Common myeloid progenitor, CD34-positive (primary cell): ENCODE results near the gene RUNX3.
A peak's percentile ranks its signal among the peaks of the same experiment; 100 is the strongest.

Experiments
- CTCF ChIA-PET: fragments of 350-600 bp; sonication (Branson Sonifier 250); formaldehyde crosslinking; loops from one replicate; lab custom pipeline; 2021; ENCODE audit warnings: antibody characterized with exemption; lab: Charles Lee
- POLR2A ChIA-PET: fragments of 350-600 bp; sonication (Branson Sonifier 250); formaldehyde crosslinking; loops from one replicate; lab custom pipeline; 2021; ENCODE audit warnings: antibody characterized with exemption; lab: Charles Lee
- DNase-seq, 3 donors: peaks; one replicate each; pipeline versions ENCODE4 v3.0.0 to v3.0.0-alpha.2; 2013
- H3K27ac ChIP-seq, 2 experiments: 1 replicate in 1 of 2; 2 replicates in 1 of 2; pipeline ENCODE4 v1.7.0; 2013; ENCODE audit warnings: inconsistent platforms in 2 of 2, low read length in 2 of 2, mild to moderate bottlenecking in 2 of 2, low read depth in 1 of 2, moderate library complexity in 1 of 2; ENCODE audit not compliant: severe bottlenecking in 2 of 2, insufficient read depth in 1 of 2, poor library complexity in 1 of 2
- H3K27me3 ChIP-seq, 5 experiments: replicated peaks in 2 of 5; 1 replicate in 3 of 5; 2 replicates in 2 of 5; pipeline versions ENCODE4 v1.6.1 to v1.7.0; 2013; ENCODE audit warnings: low read length in 4 of 5, mild to moderate bottlenecking in 2 of 5, moderate library complexity in 2 of 5, inconsistent platforms in 1 of 5; ENCODE audit not compliant: insufficient read depth in 5 of 5, control insufficient read depth in 4 of 5
- H3K36me3 ChIP-seq, 4 experiments: 1 replicate in 2 of 4; 2 replicates in 2 of 4; pipeline versions ENCODE4 v1.6.1 to v1.7.0; 2013; ENCODE audit warnings: low read length in 3 of 4, control low read depth in 1 of 4, mild to moderate bottlenecking in 1 of 4; ENCODE audit not compliant: control insufficient read depth in 4 of 4, insufficient read depth in 4 of 4
- H3K4me1 ChIP-seq, 4 experiments: 1 replicate in 3 of 4; 2 replicates in 1 of 4; pipeline versions ENCODE4 v1.6.1 to v1.7.1; 2013; ENCODE audit warnings: low read length in 3 of 4, mild to moderate bottlenecking in 3 of 4, control low read depth in 1 of 4, inconsistent platforms in 1 of 4, moderate library complexity in 1 of 4; ENCODE audit not compliant: control insufficient read depth in 4 of 4, insufficient read depth in 4 of 4; ENCODE audit errors: control extremely low read depth in 1 of 4
- H3K4me3 ChIP-seq, 7 experiments: 1 replicate in 4 of 7; 2 replicates in 3 of 7; pipeline versions ENCODE4 v1.5.1 to v1.7.0; 2013; ENCODE audit warnings: mild to moderate bottlenecking in 7 of 7, low read length in 6 of 7, moderate library complexity in 6 of 7, inconsistent platforms in 2 of 7, low read depth in 2 of 7, control low read depth in 1 of 7; ENCODE audit not compliant: insufficient read depth in 4 of 7, control insufficient read depth in 1 of 7; ENCODE audit errors: extremely low read depth in 1 of 7
- H3K9me3 ChIP-seq, 5 experiments: 1 replicate in 4 of 5; 2 replicates in 1 of 5; pipeline versions ENCODE4 v1.6.1 to v1.7.1; 2013; ENCODE audit warnings: low read length in 4 of 5, mild to moderate bottlenecking in 2 of 5, inconsistent platforms in 1 of 5, low read depth in 1 of 5, moderate library complexity in 1 of 5; ENCODE audit not compliant: control insufficient read depth in 4 of 5, insufficient read depth in 2 of 5; ENCODE audit errors: control extremely low read depth in 1 of 5
- WGBS: methylation state at CpG from one replicate; pipeline ENCODE4 v1.1.5; 2013; ENCODE audit not compliant: insufficient coverage; 5-methylcytosine and 5-hydroxymethylcytosine counted together

RUNX3 gene

GRCh38 chr1:24867084-24867870, 62.8 kb downstream of the RUNX3 start:
- Histone ChIP-seq H3K27ac (no peak overlapping the region), H3K36me3 (peaks cover 0 to 21% (median 13%) of the 10 kb centered on the region in 4 experiments), H3K9me3 (no peaks in the 10 kb centered on the region), H3K4me1 (peaks cover 2 to 77% (median 60%) of the 10 kb centered on the region in 4 experiments), H3K4me3 (no peak overlapping the region), H3K27me3 (no peaks in the 10 kb centered on the region)
- 94% methylated on average over 18 of the region's 18 CpGs for WGBS
- POLR2A ChIA-PET, result no interaction called here
- no peak for DNase-seq
- CTCF ChIA-PET, result interaction anchor here (1.5 kb wide), 1 partner anchor 31 kb away, joined by 4 read pairs; no protein-coding TSS in a partner anchor

DNA sequence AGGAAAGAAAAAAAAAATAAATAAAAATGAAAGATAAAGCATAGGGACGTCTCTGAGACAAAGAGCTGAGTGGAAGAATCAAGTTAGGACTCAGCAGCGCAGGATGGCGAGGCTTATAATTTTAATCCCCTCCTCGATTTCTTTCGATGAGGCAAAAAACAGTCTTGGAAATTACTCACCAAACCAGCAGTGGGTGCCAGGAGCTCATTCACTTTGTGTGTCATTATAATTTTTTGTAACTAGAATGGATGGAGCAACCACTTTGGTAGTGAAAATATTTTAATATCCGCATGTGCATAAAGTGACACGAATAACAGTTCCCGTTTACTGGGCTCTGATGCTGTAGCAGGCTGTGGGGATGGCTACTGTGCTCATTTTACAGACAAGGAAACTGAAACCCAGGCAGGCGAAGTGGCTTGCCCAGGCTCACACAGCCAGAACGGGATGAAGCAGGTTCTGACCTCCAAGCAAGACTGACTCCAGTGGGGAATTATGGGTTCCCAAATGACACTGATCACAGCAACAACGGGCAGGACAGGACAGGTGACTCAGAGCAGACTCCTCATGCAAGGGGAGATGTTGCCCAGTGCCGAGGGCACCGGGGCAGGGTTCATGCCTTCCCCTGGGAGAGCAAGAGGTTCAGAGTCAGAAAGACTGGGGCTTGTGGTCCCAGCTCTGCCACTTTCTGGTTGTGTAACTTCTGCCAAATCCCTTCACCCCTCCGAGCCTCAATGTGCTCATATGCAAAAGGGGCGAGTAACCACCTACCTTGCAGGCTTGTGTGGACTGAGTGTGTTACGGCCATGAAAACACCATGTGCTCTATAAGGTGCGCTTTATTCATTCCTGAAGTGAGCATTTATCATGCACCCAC, 63.6 kb downstream of the RUNX3 start:
- no peak overlapping the region for H3K27ac ChIP-seq
- no peaks in the 10 kb centered on the region for H3K9me3 ChIP-seq
- peaks cover 2 to 69% (median 53%) of the 10 kb centered on the region in 4 experiments for H3K4me1 ChIP-seq
- H3K36me3 ChIP-seq, result peaks cover 0 to 22% (median 14%) of the 10 kb centered on the region in 4 experiments
- no peaks in the 10 kb centered on the region for H3K27me3 ChIP-seq
- ChIA-PET CTCF (no interaction called here), POLR2A (no interaction called here)
- WGBS, result 87% methylated on average over 15 of the region's 17 CpGs
- DNase-seq, result no peak
- no peak overlapping the region for H3K4me3 ChIP-seq

- Histone ChIP-seq H3K4me1 (peaks cover 0 to 61% (median 45%) of the 10 kb centered on the region in 4 experiments), H3K4me3 (no peak overlapping the region), H3K27me3 (no peaks in the 10 kb centered on the region), H3K36me3 (peaks cover 0 to 24% (median 14%) of the 10 kb centered on the region in 4 experiments), H3K9me3 (no peaks in the 10 kb centered on the region), H3K27ac (no peak overlapping the region)
- ChIA-PET CTCF (interaction anchor here (4.1 kb wide), 1 partner anchor 32 kb away, joined by 22 read pairs; no protein-coding TSS in a partner anchor), POLR2A (no interaction called here)
- WGBS, result 96% methylated on average over 3 of the region's 3 CpGs
- no peak for DNase-seq
These were observed 64.5 kb downstream of the RUNX3 start for GRCh38 chr1:24865587-24865986.

DNA sequence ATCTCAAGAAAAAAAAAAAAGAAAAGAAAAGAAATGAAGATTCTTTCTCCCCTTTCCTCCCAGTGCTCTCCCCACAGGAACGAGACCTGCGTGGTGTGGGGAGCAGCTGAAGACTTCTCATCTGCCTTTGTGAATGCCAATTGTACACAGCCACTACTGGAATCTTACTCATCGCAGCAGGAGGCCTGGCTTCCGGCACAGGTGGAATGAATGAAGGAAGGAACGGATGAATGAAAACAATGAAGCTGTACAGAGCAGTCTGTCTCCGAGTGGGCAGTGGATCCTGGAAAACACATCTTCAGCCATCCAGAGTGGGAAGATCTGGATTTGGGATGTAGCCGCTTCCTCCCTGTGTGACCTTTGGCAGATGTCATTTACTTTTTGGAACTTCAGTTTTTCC, 64.9 kb downstream of the RUNX3 start:
- H3K4me1 ChIP-seq, result peaks cover 0 to 56% (median 41%) of the 10 kb centered on the region in 4 experiments
- peaks cover 0 to 24% (median 14%) of the 10 kb centered on the region in 4 experiments for H3K36me3 ChIP-seq
- no peaks in the 10 kb centered on the region for H3K27me3 ChIP-seq
- CTCF ChIA-PET, result interaction anchor here (1.0 to 4.1 kb wide), 3 partner anchors 14 to 32 kb away, joined by 3 to 22 read pairs (median 4); no protein-coding TSS in a partner anchor
- H3K4me3 ChIP-seq, result no peak overlapping the region
- 96% methylated on average over 6 of the region's 7 CpGs for WGBS
- POLR2A ChIA-PET, result interaction anchor here (0.7 to 1.0 kb wide), 2 partner anchors 9 to 17 kb away, joined by 3 to 4 read pairs; no protein-coding TSS in a partner anchor
- no peak overlapping the region for H3K27ac ChIP-seq
- no peaks in the 10 kb centered on the region for H3K9me3 ChIP-seq
- no peak for DNase-seq

DNA sequence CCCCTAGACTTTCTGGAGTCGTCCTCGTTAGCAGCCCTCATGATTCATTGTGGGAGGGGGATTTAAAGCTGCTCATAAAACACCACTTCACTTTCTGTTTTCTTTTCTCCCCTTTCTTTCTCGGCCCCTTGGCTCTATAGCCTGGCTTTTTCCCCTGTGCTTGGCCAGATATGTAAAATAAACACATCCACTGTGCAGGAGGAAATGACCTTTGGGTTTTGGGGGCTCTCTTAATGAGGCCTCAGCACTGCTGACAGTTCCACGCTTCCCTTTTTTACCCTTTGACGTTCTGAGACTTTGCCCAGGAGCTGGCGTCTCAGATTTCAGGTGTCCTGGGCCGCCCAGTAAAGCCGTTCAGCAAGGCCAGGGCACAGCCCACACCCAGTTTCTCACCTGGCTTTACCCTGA, 65.7 kb downstream of the RUNX3 start:
- CTCF ChIA-PET, result interaction anchor here (0.8 to 4.1 kb wide), 7 partner anchors 8 to 65 kb away, joined by 3 to 22 read pairs (median 3); no protein-coding TSS in a partner anchor
- H3K36me3 ChIP-seq, result peaks cover 0 to 24% (median 14%) of the 10 kb centered on the region in 4 experiments
- peak overlapping the region in 3 of 7 experiments; percentile 8 to 52 (median 33) for H3K4me3 ChIP-seq
- peaks cover 0 to 49% (median 33%) of the 10 kb centered on the region in 4 experiments for H3K4me1 ChIP-seq
- DNase-seq, result peak in 2 of 3 donors; percentile 64 to 69
- H3K27ac ChIP-seq, result no peak overlapping the region
- POLR2A ChIA-PET, result interaction anchor here (0.6 to 1.0 kb wide), 3 partner anchors 10 to 234 kb away, joined by 3 to 4 read pairs (median 3); no protein-coding TSS in a partner anchor
- WGBS, result 11% methylated on average over 7 of the region's 8 CpGs
- no peaks in the 10 kb centered on the region for H3K9me3 ChIP-seq
- H3K27me3 ChIP-seq, result no peaks in the 10 kb centered on the region

- H3K36me3 ChIP-seq, result peaks cover 0 to 24% (median 14%) of the 10 kb centered on the region in 4 experiments
- H3K9me3 ChIP-seq, result no peaks in the 10 kb centered on the region
- no peak for DNase-seq
- ChIA-PET POLR2A (no interaction called here), CTCF (interaction anchor here (1.3 to 4.1 kb wide), 3 partner anchors 12 to 34 kb away, joined by 3 to 22 read pairs (median 3); no protein-coding TSS in a partner anchor)
- 93% methylated on average over 12 of the region's 12 CpGs for WGBS
- no peak overlapping the region for H3K4me3 ChIP-seq
- peaks cover 2 to 43% (median 27%) of the 10 kb centered on the region in 4 experiments for H3K4me1 ChIP-seq
- H3K27ac ChIP-seq, result no peak overlapping the region
- H3K27me3 ChIP-seq, result no peaks in the 10 kb centered on the region
These were observed 67.1 kb downstream of the RUNX3 start for GRCh38 chr1:24862775-24863483.
